Muscle of leg (tissue), 11 donors: ENCODE measurements around the gene SPANXN2. TPM values are rescaled to one million over a fixed set of nuclear protein-coding genes. Genes with fewer than 3 reads are reported as not detected.

Experiments
- DNase-seq: peaks from one replicate; pipeline ENCODE4 v3.0.0; 2013
- H3K27ac ChIP-seq: one replicate; pipeline ENCODE4 v1.5.1; 2013; ENCODE audit warnings: mild to moderate bottlenecking, low read length, control low read depth
- H3K27me3 ChIP-seq: one replicate; pipeline ENCODE4 v1.6.1; 2013; ENCODE audit warnings: low read length; ENCODE audit not compliant: control insufficient read depth, insufficient read depth
- H3K36me3 ChIP-seq: one replicate; pipeline ENCODE4 v1.6.1; 2013; ENCODE audit warnings: low read length; ENCODE audit not compliant: control insufficient read depth, insufficient read depth
- H3K4me1 ChIP-seq: one replicate; pipeline ENCODE4 v1.6.1; 2013; ENCODE audit warnings: low read length; ENCODE audit not compliant: control insufficient read depth, insufficient read depth
- H3K4me3 ChIP-seq: one replicate; pipeline ENCODE4 v1.5.1; 2013; ENCODE audit warnings: low read length, control low read depth
- H3K9me3 ChIP-seq: replicated peaks from 2 replicates; pipeline ENCODE4 v1.6.1; 2013; ENCODE audit warnings: low read depth, low read length; ENCODE audit not compliant: control insufficient read depth
- WGBS: methylation state at CpG from one replicate; pipeline ENCODE4 v1.1.5; 2013; ENCODE audit warnings: missing lambda C conversion rate; ENCODE audit not compliant: insufficient coverage; 5-methylcytosine and 5-hydroxymethylcytosine counted together
- polyA plus RNA-seq, 8 donors: library from polyadenylated mRNA; unstranded; fragments of 120-200 nt; gene quantifications; one replicate each; pipeline versions ENCODE4 v1.2.1 to v1.2.3, GENCODE V29; 2013; ENCODE audit warnings: inconsistent platforms in 1 of 8, low replicate concordance in 1 of 8; ENCODE audit not compliant: insufficient read length in 8 of 8, insufficient read depth in 1 of 8
- total RNA-seq: library from RNA; stranded (reverse); fragments of 120-200 nt; gene quantifications from one replicate; pipeline ENCODE4 v1.2.4, GENCODE V29; 2013

SPANXN2 gene
- total and polyA plus RNA-seq, 9 donors = not detected

- WGBS = no CpG with 5 or more reads among the region's 4 CpGs
- H3K27ac ChIP-seq = no peak overlapping the region
These were observed 45.6 kb downstream of the SPANXN2 start for GRCh38 chrX:143674926-143675325.

GRCh38 chrX:143669395-143669794 is 51.2 kb downstream of the SPANXN2 start:
- WGBS = 21% methylated on average over 4 of the region's 5 CpGs
- no peaks in the 10 kb centered on the region for H3K36me3 ChIP-seq
- H3K4me1 ChIP-seq = no peaks in the 10 kb centered on the region
- no peaks in the 10 kb centered on the region for H3K9me3 ChIP-seq
- H3K4me3 ChIP-seq = no peak overlapping the region
- no peaks in the 10 kb centered on the region for H3K27me3 ChIP-seq
- peak; percentile 19 for DNase-seq
- no peak overlapping the region for H3K27ac ChIP-seq

More at GRCh38 chrX:143674926-143675325, 45.6 kb downstream of the SPANXN2 start:
- no peaks in the 10 kb centered on the region for H3K4me1 ChIP-seq
- no peaks in the 10 kb centered on the region for H3K9me3 ChIP-seq
- no peak overlapping the region for H3K4me3 ChIP-seq
- peak; percentile 11 for DNase-seq
- no peaks in the 10 kb centered on the region for H3K36me3 ChIP-seq
- H3K27me3 ChIP-seq = no peaks in the 10 kb centered on the region

- Histone ChIP-seq H3K9me3 (no peaks in the 10 kb centered on the region), H3K27ac (no peak overlapping the region), H3K36me3 (no peaks in the 10 kb centered on the region), H3K4me1 (no peaks in the 10 kb centered on the region), H3K4me3 (no peak overlapping the region), H3K27me3 (no peaks in the 10 kb centered on the region)
- 33% methylated on average over 1 of the region's 5 CpGs for WGBS
- peak; percentile 19 for DNase-seq
These were observed 56.2 kb downstream of the SPANXN2 start for GRCh38 chrX:143664302-143664701.

- peak; percentile 5 for DNase-seq
- Histone ChIP-seq H3K27ac (no peak overlapping the region), H3K36me3 (no peaks in the 10 kb centered on the region), H3K27me3 (no peaks in the 10 kb centered on the region), H3K4me1 (no peaks in the 10 kb centered on the region), H3K9me3 (no peaks in the 10 kb centered on the region), H3K4me3 (no peak overlapping the region)
- WGBS = 37% methylated on average over 2 of the region's 5 CpGs
These were observed 56.8 kb downstream of the SPANXN2 start for GRCh38 chrX:143663755-143664154.

Other genes starting within 250 kb of the SPANXN2 start
- not detected for gene SPANXN3, start 203.3 kb downstream of the SPANXN2 start, total RNA-seq
- 1 to 10 TPM in 1 of 8 donors, not detected in 7; 3.5 TPM for gene SPANXN3, start 203.3 kb downstream of the SPANXN2 start, polyA plus RNA-seq
- 4.7 TPM for gene SLITRK4, start 84.7 kb downstream of the SPANXN2 start, total RNA-seq
- 10 to 100 TPM in 3 of 8 donors, 1 to 10 TPM in 5; 3.2 to 14.1 (median 7.5) TPM for gene SLITRK4, start 84.7 kb downstream of the SPANXN2 start, polyA plus RNA-seq
- gene UBE2NL, start 163.3 kb upstream of the SPANXN2 start, total RNA-seq = not detected
- under 1 TPM in 6 of 8 donors, not detected in 2; 0.18 to 0.29 (median 0.24) TPM for gene UBE2NL, start 163.3 kb upstream of the SPANXN2 start, polyA plus RNA-seq